Retinal pigment epithelial cell (primary cell): Measurements from ENCODE around the gene TBC1D22A.

Source experiments
- DNase-seq: peaks from one replicate; pipeline ENCODE4 v3.0.0-alpha.2; 2010; ENCODE audit warnings: low read depth
- H3K4me3 ChIP-seq: 2 replicates; pipeline ENCODE4 v1.5.1; 2011; ENCODE audit warnings: mild to moderate bottlenecking, low read length, control low read depth, moderate library complexity
- CTCF ChIP-seq: conservative IDR thresholded peaks from 2 replicates; pipeline ENCODE4 v1.5.1; 2011; ENCODE audit warnings: low read depth, low read length, control low read depth, inconsistent platforms

TBC1D22A gene

GRCh38 chr22:46933040-46933930 lies 170.8 kb downstream of the TBC1D22A start:
- TF ChIP-seq CTCF, result no peak
- no peak overlapping the region for H3K4me3 ChIP-seq
- no peak for DNase-seq

GRCh38 chr22:46934172-46934745 lies 171.8 kb downstream of the TBC1D22A start:
- DNase-seq, result no peak
- H3K4me3 ChIP-seq, result no peak overlapping the region

DNA sequence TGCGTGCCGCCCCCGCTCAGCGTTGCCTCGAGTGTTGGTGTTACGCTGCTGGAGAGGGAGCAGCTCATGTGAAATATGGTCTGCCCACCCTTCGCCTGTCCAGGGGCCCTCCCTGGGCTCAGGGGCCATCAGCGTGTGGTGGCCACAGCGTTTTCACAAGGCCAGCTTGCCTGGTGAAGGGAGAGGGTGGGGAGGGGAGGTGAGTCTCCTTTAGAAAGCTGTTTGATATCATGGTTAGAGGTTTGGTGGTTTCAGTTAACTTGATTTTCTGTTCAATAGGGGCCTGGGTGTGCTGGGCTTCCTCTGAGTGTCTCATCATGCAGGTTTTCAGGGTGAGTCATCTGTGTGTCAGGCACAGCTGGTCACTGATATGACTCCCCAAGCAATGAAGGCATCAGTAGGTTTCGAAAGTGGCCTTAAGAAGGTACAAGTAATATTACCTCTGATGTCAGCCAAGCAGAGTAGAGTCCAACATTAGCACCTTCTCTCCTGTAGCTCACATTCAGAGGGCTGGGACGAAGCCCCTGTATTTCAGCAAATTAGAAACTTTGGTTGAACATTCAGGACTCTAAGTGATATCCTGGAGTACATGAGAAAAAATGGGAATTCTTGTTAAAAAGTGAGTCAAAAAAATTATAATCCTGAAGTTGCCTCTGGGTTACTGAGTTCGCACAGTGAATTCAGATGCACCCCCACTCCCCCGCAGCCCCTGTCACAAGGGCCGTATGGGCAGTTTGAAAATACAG lies 172.5 kb downstream of the TBC1D22A start:
- peak; percentile 89 for DNase-seq
- H3K4me3 ChIP-seq, result no peak overlapping the region
- TF ChIP-seq CTCF, result no peak

More at GRCh38 chr22:46934172-46934745, 171.8 kb downstream of the TBC1D22A start:
- no peak for TF ChIP-seq CTCF

DNA sequence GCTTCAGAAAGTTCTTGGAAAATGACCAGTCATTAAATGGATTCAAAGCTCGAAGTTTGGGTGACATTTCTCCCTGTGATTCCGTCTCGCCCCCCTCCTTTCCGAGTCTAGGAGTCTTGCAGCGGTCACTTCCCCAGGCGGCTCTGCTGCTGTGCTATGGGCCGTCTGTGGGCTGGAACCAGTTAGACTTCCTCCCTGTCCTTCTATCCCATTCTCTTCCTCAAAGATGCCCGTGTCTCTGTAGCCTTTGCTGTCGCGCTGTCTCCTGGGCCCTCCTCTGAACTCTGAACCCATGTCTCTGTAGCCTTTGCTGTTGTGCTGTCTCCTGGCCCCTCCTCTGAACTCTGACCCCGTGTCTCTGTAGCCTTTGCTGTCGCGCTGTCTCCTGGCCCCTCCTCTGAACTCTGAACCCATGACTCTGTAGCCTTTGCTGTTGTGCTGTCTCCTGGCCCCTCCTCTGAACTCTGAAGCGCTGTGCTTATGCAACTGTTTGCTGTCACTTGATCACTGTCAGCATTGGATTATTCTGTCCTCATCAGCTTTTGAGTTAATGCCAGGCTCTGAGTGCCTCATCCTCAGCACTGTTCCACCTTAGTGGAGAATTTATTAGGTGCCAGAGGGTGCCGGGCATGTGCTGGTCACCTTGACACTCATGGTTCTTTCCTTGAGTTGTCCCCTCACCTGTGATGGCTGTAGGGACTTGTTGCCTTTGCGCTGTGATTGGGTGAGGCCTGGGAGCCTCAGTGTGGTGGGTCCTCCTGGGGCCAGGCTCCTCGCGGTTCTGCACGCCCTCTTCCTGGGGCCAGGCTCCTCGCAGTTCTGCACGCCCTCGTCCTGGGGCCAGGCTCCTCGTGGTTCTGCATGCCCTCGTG lies 173.3 kb downstream of the TBC1D22A start:
- no peak overlapping the region for H3K4me3 ChIP-seq
- DNase-seq, result no peak
- TF ChIP-seq CTCF, result no peak

DNA sequence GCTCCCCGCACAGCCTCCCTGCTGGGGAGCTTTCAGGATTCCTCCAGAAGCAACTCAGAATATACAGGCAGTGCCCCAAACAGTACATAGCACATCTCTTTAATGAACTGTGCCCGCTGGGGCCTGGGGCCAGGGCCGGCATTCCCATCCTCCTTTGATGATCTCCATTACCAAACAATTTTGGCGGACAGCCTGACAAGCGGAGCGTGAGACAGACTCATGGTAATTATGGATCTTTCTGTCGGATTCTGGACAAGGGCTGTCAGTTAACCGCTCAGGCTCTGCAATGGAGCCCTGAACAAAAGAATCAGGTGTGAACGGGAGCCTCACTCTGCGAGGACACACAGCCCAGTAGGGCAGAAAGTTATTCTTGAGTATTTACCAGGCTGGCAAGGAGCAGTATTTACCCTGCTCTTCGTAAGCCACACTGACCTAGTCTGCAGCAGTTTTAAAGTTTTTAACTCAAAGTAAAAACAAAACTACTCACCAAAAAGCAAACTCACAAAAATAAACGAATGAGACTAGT lies 174.0 kb downstream of the TBC1D22A start:
- no peak for DNase-seq
- TF ChIP-seq CTCF, result no peak
- no peak overlapping the region for H3K4me3 ChIP-seq

DNA sequence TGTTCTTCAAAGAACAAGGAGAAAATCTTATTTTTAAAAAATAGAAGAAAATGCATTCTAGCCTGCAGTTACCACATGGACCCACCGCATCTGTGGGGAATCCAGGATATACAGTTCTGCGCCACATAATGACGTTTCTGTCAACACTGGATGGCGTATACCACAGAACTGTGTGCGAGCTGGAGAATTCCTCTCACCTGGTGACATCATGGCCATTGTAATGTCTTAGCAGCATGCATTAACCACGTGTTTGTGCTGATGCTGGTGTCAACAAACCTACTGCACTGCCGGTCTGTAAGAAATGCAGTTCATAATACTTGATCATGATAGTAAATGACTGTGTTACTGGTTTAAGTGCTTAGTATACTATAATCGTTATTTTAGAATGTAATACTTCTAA lies 174.7 kb downstream of the TBC1D22A start:
- no peak overlapping the region for H3K4me3 ChIP-seq
- DNase-seq, result no peak
- TF ChIP-seq CTCF, result no peak
